GM19043 (cell line): ENCODE measurements around the gene RIN3.

Experiments used
- ATAC-seq: cut with Tn5 transposase; IDR thresholded peaks from one replicate; pipeline ENCODE4 v1.9.1; 2021; ENCODE audit warnings: low read depth; ENCODE audit not compliant: unreplicated experiment

Gene RIN3

DNA sequence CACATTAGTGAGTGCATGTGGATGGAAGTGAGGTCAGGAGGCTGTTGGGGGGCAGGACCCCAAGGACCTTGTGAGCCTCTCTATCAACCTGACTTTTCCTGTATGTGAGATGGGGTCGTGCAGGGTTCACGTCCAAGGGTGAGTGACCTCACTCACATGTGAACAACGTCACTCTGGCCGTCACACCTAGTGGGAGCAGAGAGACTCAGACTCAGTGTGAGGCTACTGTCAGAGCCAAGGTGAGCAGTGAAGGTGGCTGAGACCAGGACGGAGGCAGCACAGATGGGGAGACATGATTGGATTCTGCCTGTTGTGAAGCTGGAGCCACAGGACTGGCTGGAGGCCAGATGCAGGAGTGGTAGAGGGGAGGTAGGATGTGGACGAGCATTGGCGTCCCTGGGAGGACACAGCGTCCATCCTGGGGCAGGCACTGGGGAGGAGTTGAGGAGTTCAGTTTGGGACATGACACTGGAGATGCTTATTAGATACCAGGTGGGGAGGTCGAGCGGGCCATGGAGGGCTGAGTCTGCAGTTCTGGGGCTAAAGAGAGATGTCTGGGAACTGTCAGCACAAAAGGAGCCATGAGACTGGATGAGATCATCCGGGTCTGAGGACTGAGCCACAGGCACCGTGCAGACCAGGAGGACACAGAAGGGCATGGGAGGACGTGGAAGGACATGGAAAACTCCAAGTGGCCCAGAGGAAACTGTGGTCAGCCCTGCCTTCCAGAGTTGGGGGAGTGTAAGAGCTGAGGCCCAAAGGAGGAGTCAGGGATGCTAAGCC, 142.0 kb downstream of the RIN3 start:
- ATAC-seq: no peak

GRCh38 chr14:92656306-92657081, 142.9 kb downstream of the RIN3 start:
- ATAC-seq: no peak

DNA sequence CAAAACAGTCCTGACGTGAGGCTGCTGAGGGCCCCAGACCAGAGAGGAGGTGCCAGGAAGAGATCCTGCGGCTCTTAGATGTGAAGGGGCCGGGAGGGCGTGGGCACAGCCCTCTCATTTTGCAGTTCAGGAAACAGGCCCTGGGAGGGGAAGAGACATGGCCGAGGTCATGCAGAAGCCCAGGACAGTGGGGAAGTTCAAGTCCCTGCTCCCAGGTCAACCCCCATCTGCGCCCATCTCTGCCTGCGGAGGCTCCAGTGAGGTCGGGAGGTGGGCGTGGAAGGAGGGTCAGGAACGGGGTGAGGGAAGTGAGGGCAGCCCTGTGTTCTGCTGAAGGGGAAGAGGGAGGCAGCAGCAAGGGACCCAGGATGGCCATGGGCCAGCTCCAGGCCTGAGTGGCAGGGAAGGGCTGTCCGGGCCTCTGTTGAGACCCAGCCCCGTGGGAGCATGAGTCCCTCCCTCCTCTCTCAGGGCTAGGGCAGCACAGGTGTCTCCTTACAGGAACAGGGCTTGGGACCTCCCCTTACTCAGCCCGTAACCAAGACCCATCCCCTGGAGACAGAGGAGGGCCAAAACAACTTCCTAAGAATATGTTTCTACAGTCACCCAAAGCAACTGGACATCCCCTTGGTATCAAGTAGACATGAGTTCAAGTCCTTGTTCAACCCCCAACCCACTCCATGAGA, 144.0 kb downstream of the RIN3 start:
- no peak for ATAC-seq

- no peak for ATAC-seq
These were observed 144.6 kb downstream of the RIN3 start for GRCh38 chr14:92658160-92658559.

DNA sequence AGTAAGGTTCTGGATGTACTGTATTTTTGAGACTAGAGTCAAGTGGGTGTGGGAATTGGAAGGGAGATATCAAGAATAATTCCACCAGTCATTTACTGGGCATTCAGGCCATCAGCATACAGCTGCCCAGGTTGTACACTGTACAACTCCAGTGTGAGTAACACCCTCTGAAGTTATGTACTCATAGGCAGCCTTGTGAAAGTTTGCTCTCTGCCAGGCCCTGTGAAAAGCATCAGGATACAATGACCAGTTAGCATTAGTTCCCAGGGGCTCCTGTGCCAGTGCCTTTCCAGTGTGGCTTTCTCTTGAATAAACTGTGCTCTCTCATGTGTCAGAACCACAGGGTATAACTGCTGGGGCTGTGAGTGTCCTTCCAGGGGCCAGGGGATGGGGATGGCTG, 145.1 kb downstream of the RIN3 start:
- ATAC-seq: no peak

DNA sequence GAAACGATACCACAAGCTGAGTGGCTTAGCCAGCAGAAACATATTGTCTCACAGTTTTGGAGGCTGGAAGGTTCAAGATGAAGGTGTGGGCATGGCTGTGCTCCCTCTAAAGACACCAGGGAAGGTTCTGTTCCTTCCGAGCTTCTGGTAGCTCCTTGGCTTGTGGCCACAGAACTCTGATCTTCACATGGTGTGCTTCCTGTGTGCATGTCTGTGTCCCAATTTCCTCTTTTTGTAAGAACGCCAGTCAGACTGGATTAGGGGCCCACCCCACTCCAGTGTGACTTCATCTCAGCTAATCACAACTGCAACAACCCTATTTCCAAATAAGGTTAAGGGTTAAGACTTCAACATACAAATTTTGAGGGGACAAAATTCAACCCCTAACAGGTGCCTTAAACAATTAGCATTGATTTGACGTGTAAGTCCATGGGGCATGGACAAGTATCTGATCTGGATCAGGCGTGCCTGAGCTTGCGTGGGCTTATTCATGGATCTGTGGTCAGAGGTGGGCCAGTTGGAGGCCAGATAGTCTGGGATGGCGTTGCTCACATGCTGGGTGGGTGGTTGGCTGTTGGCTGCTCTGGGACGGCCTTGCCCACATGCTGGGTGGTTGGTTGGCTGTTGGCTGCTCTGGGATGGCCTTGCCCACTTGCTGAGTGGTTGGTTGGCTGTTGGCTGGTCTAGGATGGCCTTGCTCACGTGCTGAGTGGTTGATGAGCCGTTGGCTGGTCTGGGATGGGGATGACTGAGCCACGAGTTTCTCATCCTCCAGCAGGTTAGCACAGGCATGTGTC, 146.4 kb downstream of the RIN3 start:
- ATAC-seq: no peak

DNA sequence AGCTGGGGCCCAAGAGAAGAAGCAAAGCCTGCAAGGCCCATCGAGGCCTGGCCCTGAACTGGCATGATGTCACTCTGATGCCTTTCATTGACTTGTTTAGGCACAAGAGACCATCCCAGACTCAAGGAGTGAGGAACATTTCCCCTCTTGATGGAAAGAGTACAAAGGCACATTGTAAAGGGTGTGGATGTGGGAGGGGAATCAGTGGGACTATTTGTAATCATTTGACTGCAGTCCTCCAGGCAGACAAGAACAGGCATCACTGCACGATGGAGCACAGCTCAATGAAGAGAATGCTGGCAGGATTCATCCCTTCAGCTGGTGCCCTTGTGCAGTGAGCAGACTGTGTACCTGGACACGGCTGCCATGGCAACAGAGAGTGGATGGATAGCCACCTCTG, 147.0 kb downstream of the RIN3 start:
- ATAC-seq: no peak

DNA sequence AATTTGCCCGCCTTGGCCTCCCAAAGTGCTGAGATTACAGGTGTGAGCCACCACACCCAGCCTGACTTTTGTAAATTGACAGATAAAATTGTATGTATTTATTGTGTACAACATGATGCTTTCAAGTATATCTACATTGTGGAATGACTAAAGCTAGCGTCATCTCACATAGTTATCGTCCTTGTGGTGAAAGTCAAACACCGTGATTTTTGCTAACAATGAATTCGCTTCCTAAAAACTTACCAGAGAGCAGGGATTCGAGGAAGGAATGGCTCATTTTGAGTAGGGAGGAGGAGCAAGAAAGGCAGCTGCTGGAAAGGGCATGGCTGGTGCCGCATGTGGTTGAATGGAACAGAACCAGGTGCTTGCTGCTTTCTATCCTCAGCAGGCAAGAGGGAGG, 149.5 kb downstream of the RIN3 start:
- ATAC-seq: no peak

DNA sequence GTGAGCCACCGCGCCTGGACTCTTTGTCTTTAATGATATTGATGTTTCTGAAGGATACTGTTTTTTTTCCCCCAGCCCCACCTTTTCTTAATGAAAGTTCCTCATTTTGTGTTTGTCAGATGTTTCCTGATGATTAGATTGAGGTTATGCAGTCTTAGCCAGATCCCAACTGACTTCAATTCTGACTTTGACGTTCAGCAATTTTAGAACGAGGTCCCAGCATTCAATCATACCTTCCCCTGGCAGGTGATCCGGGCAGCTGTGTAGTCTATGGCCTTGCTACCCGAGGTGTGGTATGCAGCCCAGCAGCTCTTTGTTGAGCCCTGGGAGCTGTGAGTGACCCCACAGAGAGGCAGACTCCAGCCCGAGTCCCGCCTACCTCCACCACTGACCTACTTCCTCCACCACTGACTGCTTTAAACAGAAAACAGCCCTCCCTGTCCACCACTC, 152.1 kb downstream of the RIN3 start:
- no peak for ATAC-seq

- ATAC-seq: no peak
These were observed 152.7 kb downstream of the RIN3 start for GRCh38 chr14:92666251-92666650.

- ATAC-seq: peak; percentile 53
These were observed 154.8 kb downstream of the RIN3 start for GRCh38 chr14:92668276-92668973.

- ATAC-seq: no peak
These were observed 156.6 kb downstream of the RIN3 start for GRCh38 chr14:92670160-92670559.

DNA sequence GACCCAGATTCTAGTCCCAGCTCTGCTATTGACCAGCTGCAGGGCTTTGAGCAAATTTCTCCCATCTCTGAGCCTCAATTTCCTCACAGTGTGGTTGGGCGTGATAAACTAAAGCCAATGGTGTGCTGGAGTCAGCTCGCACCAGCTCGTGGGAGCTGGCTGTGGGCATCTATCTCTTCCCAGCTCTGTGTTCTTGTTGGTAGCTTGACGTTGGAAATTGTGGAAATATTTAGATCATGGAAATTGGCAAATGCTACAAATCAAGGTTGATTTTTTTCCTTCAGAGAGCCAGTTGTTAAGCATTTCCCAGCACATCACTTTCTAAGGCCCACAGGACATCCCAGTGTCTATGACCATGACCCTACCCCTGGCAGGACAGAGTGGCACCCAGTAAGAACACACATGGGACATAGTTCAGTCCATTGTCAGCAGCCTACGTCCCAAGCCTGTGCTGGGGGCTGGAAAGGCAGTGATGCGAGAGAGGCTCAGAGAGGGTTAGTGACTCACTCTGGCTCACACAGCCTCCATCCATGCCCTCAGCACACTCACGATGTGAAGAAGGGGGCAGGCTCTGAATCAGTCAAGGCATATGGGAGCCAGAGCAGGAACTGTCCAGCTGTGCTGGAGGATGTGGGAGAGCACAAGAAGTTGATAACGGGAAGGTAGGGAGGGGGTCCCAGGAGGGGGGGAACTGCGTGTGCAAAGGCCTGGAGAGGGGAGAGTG, 157.2 kb downstream of the RIN3 start:
- no peak for ATAC-seq

- no peak for ATAC-seq
These were observed 160.1 kb downstream of the RIN3 start for GRCh38 chr14:92673601-92674150.

- no peak for ATAC-seq
These were observed 161.8 kb downstream of the RIN3 start for GRCh38 chr14:92675421-92675820.

DNA sequence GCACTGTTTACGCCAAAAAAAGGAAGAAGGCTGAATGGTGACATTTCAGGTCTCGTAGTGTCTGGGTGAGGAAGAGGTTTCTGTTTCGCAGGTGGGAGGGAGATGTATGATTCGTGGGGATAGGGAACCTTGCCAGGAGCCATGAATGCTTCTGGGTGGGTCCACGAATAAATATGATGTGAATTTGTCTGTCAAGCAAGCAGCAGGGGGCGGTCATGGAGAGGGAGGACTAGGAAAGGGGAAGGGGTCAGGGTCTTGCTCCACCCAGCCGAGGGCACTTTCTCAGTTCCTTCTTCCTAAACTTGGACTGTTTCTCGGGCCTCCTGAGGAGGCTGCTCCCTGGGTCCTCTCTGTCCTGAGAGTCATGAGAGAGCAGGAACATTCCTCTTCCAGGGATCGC, 162.4 kb downstream of the RIN3 start:
- ATAC-seq: no peak

DNA sequence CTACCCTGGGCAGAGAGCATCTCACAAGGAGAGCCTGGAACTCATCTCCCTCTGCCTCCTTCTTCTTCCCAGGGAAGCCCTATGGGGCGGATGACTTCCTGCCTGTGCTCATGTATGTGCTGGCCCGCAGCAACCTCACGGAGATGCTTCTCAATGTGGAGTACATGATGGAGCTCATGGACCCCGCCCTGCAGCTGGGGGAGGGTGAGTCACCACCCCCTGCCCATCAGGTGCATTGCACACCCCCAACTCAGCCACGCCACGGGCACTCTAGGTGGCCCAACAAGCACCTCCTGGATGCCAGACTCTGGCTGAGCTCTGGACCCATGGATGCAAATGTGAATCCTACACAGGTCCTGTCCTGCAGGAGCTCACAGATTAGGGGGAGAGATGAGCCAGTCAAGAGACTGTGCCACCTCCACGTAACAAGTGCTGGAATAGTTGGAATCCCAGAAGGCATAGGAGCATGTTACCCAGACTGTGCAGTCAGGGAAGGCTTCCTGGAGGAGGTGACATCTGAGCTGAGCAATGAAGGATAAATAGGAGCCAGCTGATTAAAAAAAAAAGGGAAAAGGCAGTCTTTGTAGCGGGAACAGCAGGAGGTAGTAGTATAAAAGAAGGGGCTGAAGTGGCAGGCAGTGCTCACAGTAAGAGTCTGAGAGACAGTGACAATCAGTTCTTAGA, 163.0 kb downstream of the RIN3 start:
- ATAC-seq: no peak

DNA sequence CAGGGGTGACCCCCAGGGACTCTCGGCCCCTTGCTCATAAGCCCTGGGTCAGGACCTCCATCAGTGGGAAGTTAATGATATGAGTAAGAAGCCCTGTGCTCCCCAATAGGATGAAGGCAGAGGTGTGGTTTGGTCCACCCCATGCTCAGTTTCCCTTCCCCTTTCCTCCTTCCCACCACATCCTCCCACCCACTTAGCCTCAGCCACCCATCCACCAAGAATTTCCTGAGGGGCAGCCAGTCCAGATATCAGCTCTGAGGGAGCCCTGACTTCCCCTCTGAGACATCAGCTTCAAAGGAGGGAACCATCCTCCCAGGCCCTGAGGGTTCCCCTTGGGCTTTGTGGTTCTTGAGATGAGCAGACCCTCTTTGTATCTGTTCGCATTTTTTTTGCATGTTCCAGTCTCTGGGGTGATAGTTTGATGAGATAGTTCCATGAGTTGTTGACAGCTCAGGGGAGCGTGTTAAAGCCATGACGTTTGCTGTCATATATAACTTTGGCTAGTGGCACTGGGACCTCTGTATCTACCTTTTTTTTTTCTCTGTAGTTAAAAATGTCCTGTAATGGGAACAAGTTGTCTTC, 163.6 kb downstream of the RIN3 start:
- ATAC-seq: peak; percentile 79
